ENCODE results near the gene UGT8.

The UGT8 gene

GRCh38 chr4:114636192-114636935 lies 37.8 kb downstream of the UGT8 start:
- ChIA-PET CTCF (interaction anchor here (0.6 kb wide), 1 partner anchor 159 kb away, joined by 4 read pairs; no protein-coding TSS in a partner anchor), POLR2A (ENCODE audit: low non-redundant PET) (no interaction called here)
- no peak overlapping the region for H3K27ac ChIP-seq
- DNase-seq (ENCODE audit: low spot score), result no peak
- TF ChIP-seq CTCF (conservative IDR thresholded peaks at IDR 0.05; ENCODE audit: low read depth), result no peak

GRCh38 chr4:114642173-114642780 lies 43.7 kb downstream of the UGT8 start:
- no peak for DNase-seq (ENCODE audit: low spot score)
- ChIA-PET POLR2A (ENCODE audit: low non-redundant PET) (no interaction called here), CTCF (interaction anchor here (0.6 kb wide), 2 partner anchors 248 to 608 kb away, joined by 3 read pairs; no protein-coding TSS in a partner anchor)
- H3K27ac ChIP-seq, result no peak overlapping the region
- TF ChIP-seq CTCF (conservative IDR thresholded peaks at IDR 0.05; ENCODE audit: low read depth), result no peak

GRCh38 chr4:114649908-114650307 lies 51.3 kb downstream of the UGT8 start:
- H3K27ac ChIP-seq, result no peak overlapping the region
- DNase-seq (ENCODE audit: low spot score), result no peak
- no peak for TF ChIP-seq CTCF (conservative IDR thresholded peaks at IDR 0.05; ENCODE audit: low read depth)
- CTCF ChIA-PET, result interaction anchor here (0.7 to 1.4 kb wide), 2 partner anchors 9 to 1555 kb away, joined by 3 read pairs; no protein-coding TSS in a partner anchor
- POLR2A ChIA-PET (ENCODE audit: low non-redundant PET), result no interaction called here

GRCh38 chr4:114653675-114654074 lies 55.1 kb downstream of the UGT8 start:
- no peak for DNase-seq (ENCODE audit: low spot score)
- TF ChIP-seq CTCF (conservative IDR thresholded peaks at IDR 0.05; ENCODE audit: low read depth), result no peak
- POLR2A ChIA-PET (ENCODE audit: low non-redundant PET), result no interaction called here
- CTCF ChIA-PET, result no interaction called here
- H3K27ac ChIP-seq, result no peak overlapping the region

- TF ChIP-seq CTCF (conservative IDR thresholded peaks at IDR 0.05; ENCODE audit: low read depth), result no peak
- ChIA-PET POLR2A (ENCODE audit: low non-redundant PET) (no interaction called here), CTCF (no interaction called here)
- DNase-seq (ENCODE audit: low spot score), result no peak
- H3K27ac ChIP-seq, result no peak overlapping the region
Measured at GRCh38 chr4:114654592-114654991, 56.0 kb downstream of the UGT8 start.

- no peak overlapping the region for H3K27ac ChIP-seq
- TF ChIP-seq CTCF (conservative IDR thresholded peaks at IDR 0.05; ENCODE audit: low read depth), result no peak
- CTCF ChIA-PET, result interaction anchor here (0.6 kb wide), 1 partner anchor 666 kb away, joined by 5 read pairs; no protein-coding TSS in a partner anchor
- POLR2A ChIA-PET (ENCODE audit: low non-redundant PET), result no interaction called here
- no peak for DNase-seq (ENCODE audit: low spot score)
Measured at GRCh38 chr4:114658179-114658578, 59.6 kb downstream of the UGT8 start.
